Chondrocyte (in vitro differentiated cells): ENCODE measurements around the gene CARHSP1. TPM values are rescaled to one million over a fixed set of nuclear protein-coding genes. Genes with fewer than 3 reads are reported as not detected.
"Not testable (repeated sequence)": the region's sequence is repeated elsewhere in the genome, so short reads cannot be mapped to it uniquely, and the experiment has no call there.

Source experiments
- DNase-seq: peaks from one replicate; pipeline ENCODE4 v3.0.0; 2021; ENCODE audit warnings: mixed read lengths, low spot score
- H3K27ac Mint-ChIP-seq: one replicate; pipeline ENCODE4 v1.8.0; 2021; ENCODE audit warnings: mild to moderate bottlenecking, moderate library complexity, mixed read lengths; ENCODE audit not compliant: unreplicated experiment
- H3K27me3 Mint-ChIP-seq: 2 replicates; pipeline ENCODE4 v1.8.0; 2021; ENCODE audit warnings: low read depth, mixed read lengths
- H3K36me3 Mint-ChIP-seq: 2 replicates; pipeline ENCODE4 v1.8.0; 2021; ENCODE audit warnings: low read depth, mixed read lengths
- H3K4me1 Mint-ChIP-seq: 2 replicates; pipeline ENCODE4 v1.8.0; 2021; ENCODE audit warnings: low read depth, mild to moderate bottlenecking, mixed read lengths
- H3K4me3 Mint-ChIP-seq: one replicate; pipeline ENCODE4 v1.8.0; 2021; ENCODE audit warnings: mild to moderate bottlenecking, moderate library complexity, mixed read lengths; ENCODE audit not compliant: unreplicated experiment
- H3K9me3 Mint-ChIP-seq: 2 replicates; pipeline ENCODE4 v1.8.0; 2021; ENCODE audit warnings: low read depth, mixed read lengths
- CTCF ChIP-seq: fragments of 200-600 bp; sonication (generic); IDR thresholded peaks from 2 replicates; pipeline ENCODE4 v1.5.0; 2021; ENCODE audit warnings: antibody characterized with exemption, mild to moderate bottlenecking, moderate library complexity
- long read RNA-seq: library from polyadenylated mRNA; stranded (forward); transcript quantifications from one replicate; pipeline ENCODE4 v2.0.0, GENCODE V29; 2021
- total RNA-seq: library from RNA; stranded (reverse); gene quantifications from 3 replicates; pipeline ENCODE4 v1.2.1, GENCODE V29; 2021

The CARHSP1 gene
- total RNA-seq = 46.5 to 57.4 TPM (median 54.1 TPM) in 3 replicates
- long read RNA-seq, transcript CARHSP1-201 (4 exons, 746 nt) = major isoform, 45 of 65 reads
- long read RNA-seq, partial matches to known transcripts = 1 of 65 reads
- long read RNA-seq, other reads (novel, unspliced or antisense) = 18 of 65 reads

GRCh38 chr16:8868416-8869211, at the start of gene CARHSP1:
TSS of gene CARHSP1 (minus strand) at chr16:8869006. CDS start at chr16:8859328, 9,678 bp downstream.
- Mint-ChIP-seq H3K27ac (peak within 1 kb of the TSS; percentile 93), H3K4me1 (peaks cover 55% of the 10 kb centered on the region), H3K36me3 (no peaks in the 10 kb centered on the region), H3K4me3 (peak within 1 kb of the TSS; percentile 94), H3K9me3 (no peaks in the 10 kb centered on the region), H3K27me3 (no peaks in the 10 kb centered on the region)
- no peak for DNase-seq
- no peak for TF ChIP-seq CTCF

- H3K4me1 Mint-ChIP-seq = peaks cover 20% of the 10 kb centered on the region
- not testable (repeated sequence) for H3K4me3 Mint-ChIP-seq, H3K9me3 Mint-ChIP-seq, DNase-seq, H3K27ac Mint-ChIP-seq, H3K27me3 Mint-ChIP-seq
- peaks cover 50% of the 10 kb centered on the region for H3K36me3 Mint-ChIP-seq
Observed at GRCh38 chr16:8917336-8917735, 48.5 kb upstream of the CARHSP1 start.

- Mint-ChIP-seq H3K36me3 (peaks cover 50% of the 10 kb centered on the region), H3K27ac (peak overlapping the region; percentile 45), H3K4me3 (no peak overlapping the region), H3K9me3 (no peaks in the 10 kb centered on the region), H3K4me1 (peaks cover 21% of the 10 kb centered on the region), H3K27me3 (no peaks in the 10 kb centered on the region)
- no peak for DNase-seq
- no peak for TF ChIP-seq CTCF
Observed at GRCh38 chr16:8916541-8917225, 47.9 kb upstream of the CARHSP1 start.

- H3K9me3 Mint-ChIP-seq = no peaks in the 10 kb centered on the region
- H3K27ac Mint-ChIP-seq = no peak overlapping the region
- peaks cover 19% of the 10 kb centered on the region for H3K4me1 Mint-ChIP-seq
- no peak overlapping the region for H3K4me3 Mint-ChIP-seq
- H3K36me3 Mint-ChIP-seq = peaks cover 49% of the 10 kb centered on the region
- DNase-seq = no peak
- H3K27me3 Mint-ChIP-seq = no peaks in the 10 kb centered on the region
- TF ChIP-seq CTCF = no peak
Observed at GRCh38 chr16:8915722-8916301, 47.0 kb upstream of the CARHSP1 start.

- Mint-ChIP-seq H3K36me3 (peaks cover 43% of the 10 kb centered on the region), H3K4me3 (no peak overlapping the region), H3K4me1 (peaks cover 12% of the 10 kb centered on the region), H3K27me3 (no peaks in the 10 kb centered on the region), H3K27ac (no peak overlapping the region), H3K9me3 (no peaks in the 10 kb centered on the region)
- DNase-seq = no peak
- no peak for TF ChIP-seq CTCF
Observed at GRCh38 chr16:8914098-8914497, 45.3 kb upstream of the CARHSP1 start.
